Neural progenitor cell (in vitro differentiated cells): Measurements from ENCODE around the gene SRP14. TPM values are rescaled to one million over a fixed set of nuclear protein-coding genes. Genes with fewer than 3 reads are reported as not detected.

Experiments
- DNase-seq: peaks from one replicate; pipeline ENCODE4 v3.0.0-alpha.2; 2016; ENCODE audit warnings: low spot score
- H2AFZ ChIP-seq: fragments of 200-600 bp; sonication (generic); replicated peaks from 2 replicates; pipeline ENCODE4 v1.6.1; 2016; ENCODE audit warnings: antibody characterized with exemption
- H3F3A ChIP-seq: fragments of 200-600 bp; sonication (generic); 2 replicates; pipeline ENCODE4 v1.6.1; 2016; ENCODE audit warnings: antibody characterized with exemption, low read depth
- H3K27ac ChIP-seq: fragments of 200-600 bp; sonication (generic); 2 replicates; pipeline ENCODE4 v1.5.1; 2016; ENCODE audit warnings: mild to moderate bottlenecking
- H3K27me3 ChIP-seq: fragments of 200-600 bp; sonication (generic); 2 replicates; pipeline ENCODE4 v1.6.1; 2016; ENCODE audit warnings: mild to moderate bottlenecking, moderate library complexity
- H3K36me3 ChIP-seq: fragments of 200-600 bp; sonication (generic); 2 replicates; pipeline ENCODE4 v1.5.1; 2016
- H3K4me1 ChIP-seq: fragments of 200-600 bp; sonication (generic); 2 replicates; pipeline ENCODE4 v1.6.1; 2016; ENCODE audit warnings: mixed run types
- H3K4me2 ChIP-seq: fragments of 200-600 bp; sonication (generic); 2 replicates; pipeline ENCODE4 v1.6.1; 2016
- H3K4me3 ChIP-seq: fragments of 200-600 bp; sonication (generic); 2 replicates; pipeline ENCODE4 v1.5.1; 2016
- H3K79me2 ChIP-seq: fragments of 200-600 bp; sonication (generic); 2 replicates; pipeline ENCODE4 v1.6.1; 2016; ENCODE audit warnings: low read depth
- H3K9ac ChIP-seq: fragments of 200-600 bp; sonication (generic); 2 replicates; pipeline ENCODE4 v1.6.1; 2016
- H3K9me3 ChIP-seq: fragments of 200-600 bp; sonication (generic); 2 replicates; pipeline ENCODE4 v1.5.1; 2016; ENCODE audit warnings: low read depth
- H4K20me1 ChIP-seq: fragments of 200-600 bp; sonication (generic); 2 replicates; pipeline ENCODE4 v1.6.1; 2016; ENCODE audit warnings: low read depth
- H3K27ac Mint-ChIP-seq: 3 replicates; pipeline ENCODE4 v1.8.0; 2021; ENCODE audit warnings: mixed read lengths
- H3K27me3 Mint-ChIP-seq: 2 replicates; pipeline ENCODE4 v1.8.0; 2022; ENCODE audit warnings: low read depth, mild to moderate bottlenecking, inconsistent platforms, moderate library complexity, mixed read lengths; ENCODE audit not compliant: insufficient read depth
- H3K36me3 Mint-ChIP-seq: 3 replicates; pipeline ENCODE4 v1.8.0; 2021; ENCODE audit warnings: mixed read lengths
- H3K4me1 Mint-ChIP-seq: 3 replicates; pipeline ENCODE4 v1.8.0; 2021; ENCODE audit warnings: mixed read lengths
- H3K4me3 Mint-ChIP-seq: 3 replicates; pipeline ENCODE4 v1.8.0; 2021; ENCODE audit warnings: mild to moderate bottlenecking, moderate library complexity, mixed read lengths
- H3K9me3 Mint-ChIP-seq: 3 replicates; pipeline ENCODE4 v1.8.0; 2020; ENCODE audit warnings: mixed read lengths
- CTCF ChIP-seq: fragments of 200-600 bp; sonication (generic); IDR thresholded peaks from 2 replicates; pipeline ENCODE4 v1.5.1; 2017; ENCODE audit warnings: antibody characterized with exemption, mild to moderate bottlenecking
- EZH2 ChIP-seq: fragments of 200-600 bp; sonication (generic); IDR thresholded peaks from 2 replicates; pipeline ENCODE4 v1.6.1; 2017; ENCODE audit warnings: antibody characterized with exemption, mild to moderate bottlenecking, moderate library complexity
- EZH2phosphoT487 ChIP-seq: fragments of 200-600 bp; sonication (generic); IDR thresholded peaks from 2 replicates; pipeline ENCODE4 v1.6.1; 2017; ENCODE audit warnings: antibody characterized with exemption
- total RNA-seq: library from RNA; depleted of rRNA; stranded (reverse); fragments of >200 nt; gene quantifications from 2 replicates; pipeline ENCODE4 v1.2.3, GENCODE V29; 2015; ENCODE audit warnings: low replicate concordance

The SRP14 gene
- total RNA-seq, 1 donor from 2014 or later: 461 TPM

DNA sequence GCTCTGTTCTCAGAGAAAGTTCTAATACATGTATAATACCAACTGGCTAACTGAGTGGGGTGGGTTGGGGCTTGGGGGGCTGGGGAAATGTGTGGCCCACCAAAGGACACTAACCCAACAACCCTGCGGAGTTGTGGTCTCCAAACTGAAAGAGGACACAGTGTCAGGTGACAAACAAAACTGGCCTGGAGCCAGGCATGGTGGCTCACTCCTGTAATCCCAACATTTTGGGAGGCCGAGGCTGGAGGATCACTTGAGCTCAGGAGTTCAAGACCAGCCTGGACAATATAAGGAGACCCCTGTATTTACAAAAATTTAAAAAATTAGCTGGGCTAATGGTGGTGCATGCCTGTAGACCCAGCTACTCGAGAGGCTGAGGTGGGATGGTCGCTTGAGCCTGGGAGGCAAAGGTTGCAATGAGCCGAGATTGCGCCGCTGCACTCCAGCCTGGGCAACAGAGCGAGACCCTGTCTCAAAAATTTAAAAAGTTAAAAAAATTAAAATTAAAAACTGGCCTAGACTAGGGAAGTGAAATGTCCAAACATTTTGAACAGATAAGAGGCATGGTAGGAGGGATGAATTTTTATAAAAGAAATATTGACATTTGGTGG is 31.7 kb upstream of the SRP14 start:
- peaks cover 8% of the 10 kb centered on the region for H4K20me1 ChIP-seq
- no peak overlapping the region for H3K27ac ChIP-seq
- H2AFZ ChIP-seq: no peak overlapping the region
- no peak overlapping the region for H3K4me3 ChIP-seq
- no peaks in the 10 kb centered on the region for H3K27me3 ChIP-seq
- peaks cover 29% of the 10 kb centered on the region for H3K4me1 ChIP-seq
- no peak for TF ChIP-seq CTCF
- TF ChIP-seq EZH2: no peak
- TF ChIP-seq EZH2phosphoT487: no peak
- H3K9ac ChIP-seq: no peak overlapping the region
- Mint-ChIP-seq H3K9me3 (peaks cover 3% of the 10 kb centered on the region), H3K27me3 (peaks cover 5% of the 10 kb centered on the region), H3K4me1 (peaks cover 38% of the 10 kb centered on the region), H3K27ac (no peak overlapping the region), H3K36me3 (peaks cover 2% of the 10 kb centered on the region), H3K4me3 (no peak overlapping the region)
- no peaks in the 10 kb centered on the region for H3K36me3 ChIP-seq
- H3K4me2 ChIP-seq: no peak overlapping the region
- no peak for DNase-seq
- H3K9me3 ChIP-seq: no peaks in the 10 kb centered on the region
- H3F3A ChIP-seq: peaks cover 21% of the 10 kb centered on the region
- no peaks in the 10 kb centered on the region for H3K79me2 ChIP-seq

- Mint-ChIP-seq H3K4me1 (peaks cover 34% of the 10 kb centered on the region), H3K27me3 (peaks cover 5% of the 10 kb centered on the region), H3K4me3 (peak overlapping the region; percentile 33), H3K9me3 (peaks cover 3% of the 10 kb centered on the region), H3K27ac (peak overlapping the region; percentile 83), H3K36me3 (no peaks in the 10 kb centered on the region)
- no peaks in the 10 kb centered on the region for H3K9me3 ChIP-seq
- TF ChIP-seq EZH2 (no peak), EZH2phosphoT487 (no peak), CTCF (no peak)
- no peak overlapping the region for H3K4me3 ChIP-seq
- H3F3A ChIP-seq: peaks cover 21% of the 10 kb centered on the region
- no peak for DNase-seq
- no peak overlapping the region for H3K9ac ChIP-seq
- H3K27ac ChIP-seq: no peak overlapping the region
- H3K4me2 ChIP-seq: peak overlapping the region; percentile 66
- H3K79me2 ChIP-seq: no peaks in the 10 kb centered on the region
- peaks cover 29% of the 10 kb centered on the region for H3K4me1 ChIP-seq
- H2AFZ ChIP-seq: no peak overlapping the region
- no peaks in the 10 kb centered on the region for H3K36me3 ChIP-seq
- H4K20me1 ChIP-seq: peaks cover 8% of the 10 kb centered on the region
- H3K27me3 ChIP-seq: no peaks in the 10 kb centered on the region
Measured at GRCh38 chr15:40070166-40070557, 31.2 kb upstream of the SRP14 start.

GRCh38 chr15:40069178-40070165 is 30.5 kb upstream of the SRP14 start:
- Histone ChIP-seq H3K4me1 (peaks cover 29% of the 10 kb centered on the region), H3K4me2 (peak overlapping the region; percentile 66), H3K9me3 (no peaks in the 10 kb centered on the region), H2AFZ (no peak overlapping the region), H3K9ac (no peak overlapping the region), H3K4me3 (no peak overlapping the region), H3K36me3 (no peaks in the 10 kb centered on the region), H3K27ac (no peak overlapping the region), H3F3A (peaks cover 21% of the 10 kb centered on the region), H3K27me3 (no peaks in the 10 kb centered on the region), H3K79me2 (no peaks in the 10 kb centered on the region), H4K20me1 (peaks cover 8% of the 10 kb centered on the region)
- H3K9me3 Mint-ChIP-seq: peaks cover 3% of the 10 kb centered on the region
- no peaks in the 10 kb centered on the region for H3K36me3 Mint-ChIP-seq
- peaks cover 7% of the 10 kb centered on the region for H3K27me3 Mint-ChIP-seq
- peak; percentile 87 for DNase-seq
- H3K4me3 Mint-ChIP-seq: peak overlapping the region; percentile 33
- H3K4me1 Mint-ChIP-seq: peaks cover 33% of the 10 kb centered on the region
- peak overlapping the region; percentile 83 for H3K27ac Mint-ChIP-seq
- no peak for TF ChIP-seq CTCF
- no peak for TF ChIP-seq EZH2phosphoT487
- TF ChIP-seq EZH2: no peak
